ENCODE results near the gene KDM3A.

- TF ChIP-seq CTCF (IDR thresholded peaks at IDR 0.05) (no peak), POLR2A (IDR thresholded peaks at IDR 0.05) (no peak)
These were observed 71.7 kb downstream of the KDM3A start for GRCh38 chr2:86512892-86513291.
